ENCODE data around the gene PRUNE2. TPM values are rescaled to one million over a fixed set of nuclear protein-coding genes. Genes with fewer than 3 reads are reported as not detected.

PRUNE2 gene
- total and polyA plus RNA-seq, 2 of the 13 experiments (the other 11 are each of a cell fraction or from before 2014, with no cell fraction given), result 0.02 TPM; not detected in 1

DNA sequence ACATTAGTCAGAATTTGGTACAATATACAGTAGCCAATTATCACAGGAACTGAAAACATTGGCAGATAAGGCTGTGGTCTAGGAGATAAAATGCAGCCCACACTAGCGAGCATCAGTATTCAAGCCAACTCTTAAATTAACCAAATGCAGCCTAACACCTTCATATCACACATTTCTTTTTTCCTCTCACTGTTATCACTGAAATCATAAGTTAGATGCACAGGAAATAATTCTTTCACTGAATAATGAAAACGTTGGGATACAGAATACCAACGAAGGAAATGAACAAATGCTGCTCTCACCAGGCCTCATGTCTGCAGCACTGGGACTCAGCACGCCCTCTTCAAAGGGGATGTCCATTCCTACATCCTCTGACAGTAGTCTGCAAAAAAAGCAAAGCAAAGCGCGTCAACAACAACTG, 250.8 kb downstream of the PRUNE2 start:
- intact Hi-C loops (cut with micrococcal nuclease; ENCODE audit: unreplicated experiment), result loop anchor here (5.0 kb wide), 1 partner anchor 253 kb away; no protein-coding TSS in a partner anchor
- TF ChIP-seq ZFP82 (CRISPR knock-in tag; IDR thresholded peaks at IDR 0.05; ENCODE audit: borderline replicate concordance), result no peak
- TF ChIP-seq, protein P1, sequence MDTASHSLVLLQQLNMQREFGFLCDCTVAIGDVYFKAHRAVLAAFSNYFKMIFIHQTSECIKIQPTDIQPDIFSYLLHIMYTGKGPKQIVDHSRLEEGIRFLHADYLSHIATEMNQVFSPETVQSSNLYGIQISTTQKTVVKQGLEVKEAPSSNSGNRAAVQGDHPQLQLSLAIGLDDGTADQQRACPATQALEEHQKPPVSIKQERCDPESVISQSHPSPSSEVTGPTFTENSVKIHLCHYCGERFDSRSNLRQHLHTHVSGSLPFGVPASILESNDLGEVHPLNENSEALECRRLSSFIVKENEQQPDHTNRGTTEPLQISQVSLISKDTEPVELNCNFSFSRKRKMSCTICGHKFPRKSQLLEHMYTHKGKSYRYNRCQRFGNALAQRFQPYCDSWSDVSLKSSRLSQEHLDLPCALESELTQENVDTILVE (CRISPR knock-in tag; IDR thresholded peaks at IDR 0.05), result no peak
- TF ChIP-seq, protein P2, sequence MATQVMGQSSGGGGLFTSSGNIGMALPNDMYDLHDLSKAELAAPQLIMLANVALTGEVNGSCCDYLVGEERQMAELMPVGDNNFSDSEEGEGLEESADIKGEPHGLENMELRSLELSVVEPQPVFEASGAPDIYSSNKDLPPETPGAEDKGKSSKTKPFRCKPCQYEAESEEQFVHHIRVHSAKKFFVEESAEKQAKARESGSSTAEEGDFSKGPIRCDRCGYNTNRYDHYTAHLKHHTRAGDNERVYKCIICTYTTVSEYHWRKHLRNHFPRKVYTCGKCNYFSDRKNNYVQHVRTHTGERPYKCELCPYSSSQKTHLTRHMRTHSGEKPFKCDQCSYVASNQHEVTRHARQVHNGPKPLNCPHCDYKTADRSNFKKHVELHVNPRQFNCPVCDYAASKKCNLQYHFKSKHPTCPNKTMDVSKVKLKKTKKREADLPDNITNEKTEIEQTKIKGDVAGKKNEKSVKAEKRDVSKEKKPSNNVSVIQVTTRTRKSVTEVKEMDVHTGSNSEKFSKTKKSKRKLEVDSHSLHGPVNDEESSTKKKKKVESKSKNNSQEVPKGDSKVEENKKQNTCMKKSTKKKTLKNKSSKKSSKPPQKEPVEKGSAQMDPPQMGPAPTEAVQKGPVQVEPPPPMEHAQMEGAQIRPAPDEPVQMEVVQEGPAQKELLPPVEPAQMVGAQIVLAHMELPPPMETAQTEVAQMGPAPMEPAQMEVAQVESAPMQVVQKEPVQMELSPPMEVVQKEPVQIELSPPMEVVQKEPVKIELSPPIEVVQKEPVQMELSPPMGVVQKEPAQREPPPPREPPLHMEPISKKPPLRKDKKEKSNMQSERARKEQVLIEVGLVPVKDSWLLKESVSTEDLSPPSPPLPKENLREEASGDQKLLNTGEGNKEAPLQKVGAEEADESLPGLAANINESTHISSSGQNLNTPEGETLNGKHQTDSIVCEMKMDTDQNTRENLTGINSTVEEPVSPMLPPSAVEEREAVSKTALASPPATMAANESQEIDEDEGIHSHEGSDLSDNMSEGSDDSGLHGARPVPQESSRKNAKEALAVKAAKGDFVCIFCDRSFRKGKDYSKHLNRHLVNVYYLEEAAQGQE (IDR thresholded peaks at IDR 0.05; ENCODE audit: borderline replicate concordance in 1 of 2, low read depth in 1 of 2, low read length in 2 of 2), result no peak
- TF ChIP-seq HOXD1 (CRISPR knock-in tag; IDR thresholded peaks at IDR 0.05), result no peak
- no peak for TF ChIP-seq YY1 (IDR thresholded peaks at IDR 0.05; ENCODE audit: insufficient read depth, insufficient replicate concordance, low read depth, low read length)
- TF ChIP-seq ZNF619 (CRISPR knock-in tag; IDR thresholded peaks at IDR 0.05), result no peak
- no peak for TF ChIP-seq ZNF382 (CRISPR knock-in tag; IDR thresholded peaks at IDR 0.05; ENCODE audit: borderline replicate concordance)
- TF ChIP-seq ZNF17 (CRISPR knock-in tag; IDR thresholded peaks at IDR 0.05), result no peak
- TF ChIP-seq ZNF552 (CRISPR knock-in tag; IDR thresholded peaks at IDR 0.05; ENCODE audit: borderline replicate concordance), result no peak
- no peaks in the 10 kb centered on the region for H3K79me2 ChIP-seq (ENCODE audit: insufficient read depth, low read length)
- no peak for FAIRE-seq
- H3K4me1 ChIP-seq (ENCODE audit: insufficient read depth, low read length), result no peaks in the 10 kb centered on the region
- no peak overlapping the region for H3K4me3 ChIP-seq (replicated peaks in 1 of 3; ENCODE audit: insufficient read depth in 1 of 3, low read depth in 2 of 3, low read length in 3 of 3)
- no peak for ATAC-seq
- no TSS peak for BruUV-seq (replicated peaks)
- H3K9ac ChIP-seq (ENCODE audit: insufficient read depth, low read depth, low read length), result no peak overlapping the region
- H3K36me3 ChIP-seq (replicated peaks in 1 of 2; ENCODE audit: control insufficient read depth in 1 of 2, insufficient read depth in 2 of 2, low read length in 2 of 2), result no peaks in the 10 kb centered on the region
- no peaks in the 10 kb centered on the region for H4K20me1 ChIP-seq (ENCODE audit: insufficient read depth, low read length)
- H3K27ac ChIP-seq (ENCODE audit: extremely low read length, insufficient read depth, low read length), result no peak overlapping the region
- no peak overlapping the region for H2AFZ ChIP-seq (ENCODE audit: low read length)
- POLR2A ChIA-PET, result no interaction called here
- H3K9me3 ChIP-seq (ENCODE audit: low read length), result no peaks in the 10 kb centered on the region
- in situ Hi-C loops (cut with HindIII; ENCODE audit: extremely low pct_ligation_motif_present, low pct_unique_long_range_greater_than_20kb), result loop anchor here (5.0 kb wide), 1 partner anchor 203 kb away; no protein-coding TSS in a partner anchor
- 36% methylated on average over 6 of the region's 6 CpGs for WGBS (ENCODE audit: low lambda C conversion rate)
- H3K27me3 ChIP-seq (ENCODE audit: control insufficient read depth in 1 of 2, insufficient read depth in 2 of 2, low read length in 2 of 2), result no peaks in the 10 kb centered on the region
- CTCF ChIA-PET (ENCODE audit: low intra/inter-chr PET ratio, low total read pairs), result no interaction called here
- DNase-seq (ENCODE audit: low spot score), result no peak
- H3K4me2 ChIP-seq (ENCODE audit: low read depth, low read length), result no peak overlapping the region

All from HepG2 (cell line).